ENCODE measurements around the gene ATP5MC2.

GRCh38 chr12:53712059-53712643 lies 36.3 kb upstream of the ATP5MC2 start:
- TF ChIP-seq POLR2A (IDR thresholded peaks at IDR 0.05; ENCODE audit: low read depth, low read length) (no peak), CBX5 (IDR thresholded peaks at IDR 0.05; ENCODE audit: low read depth) (no peak), POLR2AphosphoS5 (IDR thresholded peaks at IDR 0.05; ENCODE audit: low read length) (no peak), FOXM1 (IDR thresholded peaks at IDR 0.05; ENCODE audit: low read depth, low read length) (no peak), BACH1 (IDR thresholded peaks at IDR 0.05; ENCODE audit: borderline replicate concordance) (no peak), NFYB (IDR thresholded peaks at IDR 0.05; ENCODE audit: insufficient read depth, low read depth, low read length) (no peak), BMI1 (IDR thresholded peaks at IDR 0.05; ENCODE audit: borderline replicate concordance) (no peak), EZH2 (IDR thresholded peaks at IDR 0.05; ENCODE audit: borderline replicate concordance, control insufficient read depth, low read depth, low read length) (no peak), ESRRA (IDR thresholded peaks at IDR 0.05; ENCODE audit: low read length) (no peak), TCF12 (IDR thresholded peaks at IDR 0.05; ENCODE audit: low read depth, low read length) (no peak), CEBPB (IDR thresholded peaks at IDR 0.05; ENCODE audit: borderline replicate concordance in 1 of 2, low read depth in 2 of 2, low read length in 2 of 2) (no peak)
- TF ChIP-seq, protein P1, sequence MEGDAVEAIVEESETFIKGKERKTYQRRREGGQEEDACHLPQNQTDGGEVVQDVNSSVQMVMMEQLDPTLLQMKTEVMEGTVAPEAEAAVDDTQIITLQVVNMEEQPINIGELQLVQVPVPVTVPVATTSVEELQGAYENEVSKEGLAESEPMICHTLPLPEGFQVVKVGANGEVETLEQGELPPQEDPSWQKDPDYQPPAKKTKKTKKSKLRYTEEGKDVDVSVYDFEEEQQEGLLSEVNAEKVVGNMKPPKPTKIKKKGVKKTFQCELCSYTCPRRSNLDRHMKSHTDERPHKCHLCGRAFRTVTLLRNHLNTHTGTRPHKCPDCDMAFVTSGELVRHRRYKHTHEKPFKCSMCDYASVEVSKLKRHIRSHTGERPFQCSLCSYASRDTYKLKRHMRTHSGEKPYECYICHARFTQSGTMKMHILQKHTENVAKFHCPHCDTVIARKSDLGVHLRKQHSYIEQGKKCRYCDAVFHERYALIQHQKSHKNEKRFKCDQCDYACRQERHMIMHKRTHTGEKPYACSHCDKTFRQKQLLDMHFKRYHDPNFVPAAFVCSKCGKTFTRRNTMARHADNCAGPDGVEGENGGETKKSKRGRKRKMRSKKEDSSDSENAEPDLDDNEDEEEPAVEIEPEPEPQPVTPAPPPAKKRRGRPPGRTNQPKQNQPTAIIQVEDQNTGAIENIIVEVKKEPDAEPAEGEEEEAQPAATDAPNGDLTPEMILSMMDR (IDR thresholded peaks at IDR 0.05 in 2 of 3, conservative IDR thresholded peaks at IDR 0.05 in 1 of 3; ENCODE audit: control insufficient read depth in 2 of 3, extremely low read depth in 1 of 3, insufficient read depth in 1 of 3, low read depth in 3 of 3, low read length in 3 of 3): no peak
- TF ChIP-seq, protein P2, sequence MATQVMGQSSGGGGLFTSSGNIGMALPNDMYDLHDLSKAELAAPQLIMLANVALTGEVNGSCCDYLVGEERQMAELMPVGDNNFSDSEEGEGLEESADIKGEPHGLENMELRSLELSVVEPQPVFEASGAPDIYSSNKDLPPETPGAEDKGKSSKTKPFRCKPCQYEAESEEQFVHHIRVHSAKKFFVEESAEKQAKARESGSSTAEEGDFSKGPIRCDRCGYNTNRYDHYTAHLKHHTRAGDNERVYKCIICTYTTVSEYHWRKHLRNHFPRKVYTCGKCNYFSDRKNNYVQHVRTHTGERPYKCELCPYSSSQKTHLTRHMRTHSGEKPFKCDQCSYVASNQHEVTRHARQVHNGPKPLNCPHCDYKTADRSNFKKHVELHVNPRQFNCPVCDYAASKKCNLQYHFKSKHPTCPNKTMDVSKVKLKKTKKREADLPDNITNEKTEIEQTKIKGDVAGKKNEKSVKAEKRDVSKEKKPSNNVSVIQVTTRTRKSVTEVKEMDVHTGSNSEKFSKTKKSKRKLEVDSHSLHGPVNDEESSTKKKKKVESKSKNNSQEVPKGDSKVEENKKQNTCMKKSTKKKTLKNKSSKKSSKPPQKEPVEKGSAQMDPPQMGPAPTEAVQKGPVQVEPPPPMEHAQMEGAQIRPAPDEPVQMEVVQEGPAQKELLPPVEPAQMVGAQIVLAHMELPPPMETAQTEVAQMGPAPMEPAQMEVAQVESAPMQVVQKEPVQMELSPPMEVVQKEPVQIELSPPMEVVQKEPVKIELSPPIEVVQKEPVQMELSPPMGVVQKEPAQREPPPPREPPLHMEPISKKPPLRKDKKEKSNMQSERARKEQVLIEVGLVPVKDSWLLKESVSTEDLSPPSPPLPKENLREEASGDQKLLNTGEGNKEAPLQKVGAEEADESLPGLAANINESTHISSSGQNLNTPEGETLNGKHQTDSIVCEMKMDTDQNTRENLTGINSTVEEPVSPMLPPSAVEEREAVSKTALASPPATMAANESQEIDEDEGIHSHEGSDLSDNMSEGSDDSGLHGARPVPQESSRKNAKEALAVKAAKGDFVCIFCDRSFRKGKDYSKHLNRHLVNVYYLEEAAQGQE (IDR thresholded peaks at IDR 0.05; ENCODE audit: low read depth, low read length): no peak
